ENCODE measurements around the gene FMN1.

The FMN1 gene

GRCh38 chr15:33014586-33014985, 179.9 kb downstream of the FMN1 start:
- ChIA-PET CTCF (no interaction called here), POLR2A (no interaction called here)
- WGBS (ENCODE audit: insufficient coverage): no CpG with 5 or more reads among the region's 1 CpG

GRCh38 chr15:33013827-33014445, 180.6 kb downstream of the FMN1 start:
- H3K9me3 ChIP-seq (ENCODE audit: control extremely low read depth in 1 of 5, control insufficient read depth in 4 of 5, insufficient read depth in 2 of 5, low read depth in 1 of 5, low read length in 4 of 5): peaks cover 0 to 2% (median 0%) of the 10 kb centered on the region in 5 experiments
- H3K27me3 ChIP-seq (replicated peaks in 2 of 5; ENCODE audit: control insufficient read depth in 4 of 5, insufficient read depth in 5 of 5, low read length in 4 of 5): peaks cover 0 to 3% (median 0%) of the 10 kb centered on the region in 5 experiments
- no peak overlapping the region for H3K4me3 ChIP-seq (ENCODE audit: control insufficient read depth in 1 of 7, extremely low read depth in 1 of 7, insufficient read depth in 4 of 7, low read depth in 2 of 7, low read length in 6 of 7)
- no peak for DNase-seq
- no peak overlapping the region for H3K27ac ChIP-seq (ENCODE audit: insufficient read depth in 1 of 2, low read depth in 1 of 2, low read length in 2 of 2, poor library complexity in 1 of 2, severe bottlenecking in 2 of 2)
- no CpG with 5 or more reads among the region's 3 CpGs for WGBS (ENCODE audit: insufficient coverage)
- H3K36me3 ChIP-seq (ENCODE audit: control insufficient read depth in 4 of 4, insufficient read depth in 4 of 4, low read length in 3 of 4): no peaks in the 10 kb centered on the region
- POLR2A ChIA-PET: no interaction called here
- H3K4me1 ChIP-seq (ENCODE audit: control extremely low read depth in 1 of 4, control insufficient read depth in 4 of 4, insufficient read depth in 4 of 4, low read length in 3 of 4): no peaks in the 10 kb centered on the region
- CTCF ChIA-PET: interaction anchor here (1.0 to 1.7 kb wide), 3 partner anchors 9 to 119 kb away, joined by 3 to 5 read pairs (median 3); no protein-coding TSS in a partner anchor

More at GRCh38 chr15:33014586-33014985, 179.9 kb downstream of the FMN1 start:
- no peak for DNase-seq
- Histone ChIP-seq H3K27me3 (replicated peaks in 2 of 5; ENCODE audit: control insufficient read depth in 4 of 5, insufficient read depth in 5 of 5, low read length in 4 of 5) (peaks cover 0 to 3% (median 0%) of the 10 kb centered on the region in 5 experiments), H3K9me3 (ENCODE audit: control extremely low read depth in 1 of 5, control insufficient read depth in 4 of 5, insufficient read depth in 2 of 5, low read depth in 1 of 5, low read length in 4 of 5) (no peaks in the 10 kb centered on the region), H3K36me3 (ENCODE audit: control insufficient read depth in 4 of 4, insufficient read depth in 4 of 4, low read length in 3 of 4) (no peaks in the 10 kb centered on the region), H3K4me3 (ENCODE audit: control insufficient read depth in 1 of 7, extremely low read depth in 1 of 7, insufficient read depth in 4 of 7, low read depth in 2 of 7, low read length in 6 of 7) (no peak overlapping the region), H3K27ac (ENCODE audit: insufficient read depth in 1 of 2, low read depth in 1 of 2, low read length in 2 of 2, poor library complexity in 1 of 2, severe bottlenecking in 2 of 2) (no peak overlapping the region), H3K4me1 (ENCODE audit: control extremely low read depth in 1 of 4, control insufficient read depth in 4 of 4, insufficient read depth in 4 of 4, low read length in 3 of 4) (no peaks in the 10 kb centered on the region)

GRCh38 chr15:33011976-33012375, 182.5 kb downstream of the FMN1 start:
- Histone ChIP-seq H3K4me3 (ENCODE audit: control insufficient read depth in 1 of 7, extremely low read depth in 1 of 7, insufficient read depth in 4 of 7, low read depth in 2 of 7, low read length in 6 of 7) (no peak overlapping the region), H3K4me1 (ENCODE audit: control extremely low read depth in 1 of 4, control insufficient read depth in 4 of 4, insufficient read depth in 4 of 4, low read length in 3 of 4) (peaks cover 0 to 3% (median 1%) of the 10 kb centered on the region in 4 experiments), H3K27ac (ENCODE audit: insufficient read depth in 1 of 2, low read depth in 1 of 2, low read length in 2 of 2, poor library complexity in 1 of 2, severe bottlenecking in 2 of 2) (no peak overlapping the region), H3K36me3 (ENCODE audit: control insufficient read depth in 4 of 4, insufficient read depth in 4 of 4, low read length in 3 of 4) (no peaks in the 10 kb centered on the region), H3K27me3 (replicated peaks in 2 of 5; ENCODE audit: control insufficient read depth in 4 of 5, insufficient read depth in 5 of 5, low read length in 4 of 5) (peaks cover 0 to 7% (median 0%) of the 10 kb centered on the region in 5 experiments), H3K9me3 (ENCODE audit: control extremely low read depth in 1 of 5, control insufficient read depth in 4 of 5, insufficient read depth in 2 of 5, low read depth in 1 of 5, low read length in 4 of 5) (peaks cover 0 to 2% (median 0%) of the 10 kb centered on the region in 5 experiments)
- no peak for DNase-seq
- ChIA-PET POLR2A (no interaction called here), CTCF (no interaction called here)
- 91% methylated on average over 2 of the region's 3 CpGs for WGBS (ENCODE audit: insufficient coverage)

- Histone ChIP-seq H3K27me3 (replicated peaks in 2 of 5; ENCODE audit: control insufficient read depth in 4 of 5, insufficient read depth in 5 of 5, low read length in 4 of 5) (peaks cover 0 to 7% (median 0%) of the 10 kb centered on the region in 5 experiments), H3K4me3 (ENCODE audit: control insufficient read depth in 1 of 7, extremely low read depth in 1 of 7, insufficient read depth in 4 of 7, low read depth in 2 of 7, low read length in 6 of 7) (no peak overlapping the region), H3K27ac (ENCODE audit: insufficient read depth in 1 of 2, low read depth in 1 of 2, low read length in 2 of 2, poor library complexity in 1 of 2, severe bottlenecking in 2 of 2) (no peak overlapping the region), H3K36me3 (ENCODE audit: control insufficient read depth in 4 of 4, insufficient read depth in 4 of 4, low read length in 3 of 4) (no peaks in the 10 kb centered on the region), H3K4me1 (ENCODE audit: control extremely low read depth in 1 of 4, control insufficient read depth in 4 of 4, insufficient read depth in 4 of 4, low read length in 3 of 4) (peaks cover 0 to 9% (median 1%) of the 10 kb centered on the region in 4 experiments), H3K9me3 (ENCODE audit: control extremely low read depth in 1 of 5, control insufficient read depth in 4 of 5, insufficient read depth in 2 of 5, low read depth in 1 of 5, low read length in 4 of 5) (peaks cover 0 to 2% (median 0%) of the 10 kb centered on the region in 5 experiments)
- CTCF ChIA-PET: no interaction called here
- 67% methylated on average over 2 of the region's 4 CpGs for WGBS (ENCODE audit: insufficient coverage)
- POLR2A ChIA-PET: no interaction called here
- no peak for DNase-seq
These were observed 184.9 kb downstream of the FMN1 start for GRCh38 chr15:33009603-33010002.

- 98% methylated on average over 5 of the region's 5 CpGs for WGBS (ENCODE audit: insufficient coverage)
- no peak overlapping the region for H3K27ac ChIP-seq (ENCODE audit: insufficient read depth in 1 of 2, low read depth in 1 of 2, low read length in 2 of 2, poor library complexity in 1 of 2, severe bottlenecking in 2 of 2)
- H3K9me3 ChIP-seq (ENCODE audit: control extremely low read depth in 1 of 5, control insufficient read depth in 4 of 5, insufficient read depth in 2 of 5, low read depth in 1 of 5, low read length in 4 of 5): peaks cover 0 to 2% (median 0%) of the 10 kb centered on the region in 5 experiments
- no peak for DNase-seq
- H3K36me3 ChIP-seq (ENCODE audit: control insufficient read depth in 4 of 4, insufficient read depth in 4 of 4, low read length in 3 of 4): no peaks in the 10 kb centered on the region
- no peak overlapping the region for H3K4me3 ChIP-seq (ENCODE audit: control insufficient read depth in 1 of 7, extremely low read depth in 1 of 7, insufficient read depth in 4 of 7, low read depth in 2 of 7, low read length in 6 of 7)
- peaks cover 0 to 9% (median 1%) of the 10 kb centered on the region in 4 experiments for H3K4me1 ChIP-seq (ENCODE audit: control extremely low read depth in 1 of 4, control insufficient read depth in 4 of 4, insufficient read depth in 4 of 4, low read length in 3 of 4)
- H3K27me3 ChIP-seq (replicated peaks in 2 of 5; ENCODE audit: control insufficient read depth in 4 of 5, insufficient read depth in 5 of 5, low read length in 4 of 5): peaks cover 0 to 7% (median 0%) of the 10 kb centered on the region in 5 experiments
- POLR2A ChIA-PET: no interaction called here
- CTCF ChIA-PET: no interaction called here
These were observed 185.5 kb downstream of the FMN1 start for GRCh38 chr15:33009026-33009425.

- CTCF ChIA-PET: interaction anchor here (0.9 kb wide), 1 partner anchor 17 kb away, joined by 3 read pairs; no protein-coding TSS in a partner anchor
- Histone ChIP-seq H3K36me3 (ENCODE audit: control insufficient read depth in 4 of 4, insufficient read depth in 4 of 4, low read length in 3 of 4) (no peaks in the 10 kb centered on the region), H3K9me3 (ENCODE audit: control extremely low read depth in 1 of 5, control insufficient read depth in 4 of 5, insufficient read depth in 2 of 5, low read depth in 1 of 5, low read length in 4 of 5) (peaks cover 0 to 2% (median 0%) of the 10 kb centered on the region in 5 experiments), H3K4me3 (ENCODE audit: control insufficient read depth in 1 of 7, extremely low read depth in 1 of 7, insufficient read depth in 4 of 7, low read depth in 2 of 7, low read length in 6 of 7) (no peak overlapping the region), H3K27me3 (replicated peaks in 2 of 5; ENCODE audit: control insufficient read depth in 4 of 5, insufficient read depth in 5 of 5, low read length in 4 of 5) (peaks cover 0 to 7% (median 0%) of the 10 kb centered on the region in 5 experiments), H3K4me1 (ENCODE audit: control extremely low read depth in 1 of 4, control insufficient read depth in 4 of 4, insufficient read depth in 4 of 4, low read length in 3 of 4) (peaks cover 0 to 9% (median 1%) of the 10 kb centered on the region in 4 experiments), H3K27ac (ENCODE audit: insufficient read depth in 1 of 2, low read depth in 1 of 2, low read length in 2 of 2, poor library complexity in 1 of 2, severe bottlenecking in 2 of 2) (no peak overlapping the region)
- DNase-seq: no peak
- 100% methylated on average over 1 of the region's 3 CpGs for WGBS (ENCODE audit: insufficient coverage)
- POLR2A ChIA-PET: no interaction called here
These were observed 186.1 kb downstream of the FMN1 start for GRCh38 chr15:33008284-33008995.
